Neural crest cell (in vitro differentiated cells): ENCODE measurements around the gene IRGC. TPM values are rescaled to one million over a fixed set of nuclear protein-coding genes. Genes with fewer than 3 reads are reported as not detected.

Source experiments
- DNase-seq: peaks from one replicate; pipeline ENCODE4 v3.0.0; 2021; ENCODE audit warnings: low read depth, mixed read lengths, low spot score
- H3K27ac Mint-ChIP-seq: one replicate; pipeline ENCODE4 v1.8.0; 2021; ENCODE audit warnings: mild to moderate bottlenecking, mixed read lengths; ENCODE audit not compliant: unreplicated experiment
- H3K27me3 Mint-ChIP-seq: 2 replicates; pipeline ENCODE4 v1.8.0; 2021; ENCODE audit warnings: low read depth, mild to moderate bottlenecking, mixed read lengths
- H3K36me3 Mint-ChIP-seq: 2 replicates; pipeline ENCODE4 v1.8.0; 2021; ENCODE audit warnings: low read depth, mild to moderate bottlenecking, mixed read lengths
- H3K4me1 Mint-ChIP-seq: 2 replicates; pipeline ENCODE4 v1.8.0; 2021; ENCODE audit warnings: mixed read lengths
- H3K4me3 Mint-ChIP-seq: one replicate; pipeline ENCODE4 v1.8.0; 2021; ENCODE audit warnings: mild to moderate bottlenecking, mixed read lengths
- H3K9me3 Mint-ChIP-seq: 2 replicates; pipeline ENCODE4 v1.8.0; 2021; ENCODE audit warnings: mixed read lengths
- total RNA-seq: library from RNA; stranded (reverse); gene quantifications from 2 replicates; pipeline ENCODE4 v1.2.1, GENCODE V29; 2021
- TF ChIP-seq, protein P1 (sequence below): fragments of 200-600 bp; sonication (generic); conservative IDR thresholded peaks from 2 replicates; pipeline ENCODE4 v1.5.0; 2021; ENCODE audit warnings: antibody characterized with exemption, mild to moderate bottlenecking

Gene IRGC
- total RNA-seq, 1 donor from 2014 or later: not detected

DNA sequence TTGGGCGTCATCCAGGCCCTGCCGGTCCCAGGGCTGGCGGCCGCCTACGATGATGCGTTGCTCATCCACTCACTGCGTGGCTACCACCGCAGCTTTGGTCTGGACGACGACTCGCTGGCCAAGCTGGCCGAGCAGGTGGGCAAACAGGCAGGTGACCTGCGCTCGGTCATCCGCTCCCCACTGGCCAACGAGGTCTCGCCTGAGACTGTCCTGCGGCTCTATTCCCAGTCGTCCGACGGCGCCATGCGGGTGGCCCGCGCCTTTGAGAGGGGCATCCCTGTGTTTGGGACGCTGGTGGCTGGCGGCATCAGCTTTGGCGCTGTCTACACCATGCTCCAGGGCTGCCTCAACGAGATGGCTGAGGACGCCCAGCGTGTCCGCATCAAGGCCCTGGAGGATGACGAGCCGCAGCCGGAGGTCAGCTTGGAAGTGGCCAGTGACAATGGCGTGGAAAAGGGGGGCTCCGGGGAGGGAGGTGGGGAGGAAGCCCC, 3.5 kb downstream of the IRGC start:
- no peaks in the 10 kb centered on the region for H3K27me3 Mint-ChIP-seq
- no peaks in the 10 kb centered on the region for H3K9me3 Mint-ChIP-seq
- no peak overlapping the region for H3K4me3 Mint-ChIP-seq
- no peaks in the 10 kb centered on the region for H3K4me1 Mint-ChIP-seq
- TF ChIP-seq, protein P1, sequence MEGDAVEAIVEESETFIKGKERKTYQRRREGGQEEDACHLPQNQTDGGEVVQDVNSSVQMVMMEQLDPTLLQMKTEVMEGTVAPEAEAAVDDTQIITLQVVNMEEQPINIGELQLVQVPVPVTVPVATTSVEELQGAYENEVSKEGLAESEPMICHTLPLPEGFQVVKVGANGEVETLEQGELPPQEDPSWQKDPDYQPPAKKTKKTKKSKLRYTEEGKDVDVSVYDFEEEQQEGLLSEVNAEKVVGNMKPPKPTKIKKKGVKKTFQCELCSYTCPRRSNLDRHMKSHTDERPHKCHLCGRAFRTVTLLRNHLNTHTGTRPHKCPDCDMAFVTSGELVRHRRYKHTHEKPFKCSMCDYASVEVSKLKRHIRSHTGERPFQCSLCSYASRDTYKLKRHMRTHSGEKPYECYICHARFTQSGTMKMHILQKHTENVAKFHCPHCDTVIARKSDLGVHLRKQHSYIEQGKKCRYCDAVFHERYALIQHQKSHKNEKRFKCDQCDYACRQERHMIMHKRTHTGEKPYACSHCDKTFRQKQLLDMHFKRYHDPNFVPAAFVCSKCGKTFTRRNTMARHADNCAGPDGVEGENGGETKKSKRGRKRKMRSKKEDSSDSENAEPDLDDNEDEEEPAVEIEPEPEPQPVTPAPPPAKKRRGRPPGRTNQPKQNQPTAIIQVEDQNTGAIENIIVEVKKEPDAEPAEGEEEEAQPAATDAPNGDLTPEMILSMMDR: no peak
- no peaks in the 10 kb centered on the region for H3K36me3 Mint-ChIP-seq
- no peak overlapping the region for H3K27ac Mint-ChIP-seq
- no peak for DNase-seq

DNA sequence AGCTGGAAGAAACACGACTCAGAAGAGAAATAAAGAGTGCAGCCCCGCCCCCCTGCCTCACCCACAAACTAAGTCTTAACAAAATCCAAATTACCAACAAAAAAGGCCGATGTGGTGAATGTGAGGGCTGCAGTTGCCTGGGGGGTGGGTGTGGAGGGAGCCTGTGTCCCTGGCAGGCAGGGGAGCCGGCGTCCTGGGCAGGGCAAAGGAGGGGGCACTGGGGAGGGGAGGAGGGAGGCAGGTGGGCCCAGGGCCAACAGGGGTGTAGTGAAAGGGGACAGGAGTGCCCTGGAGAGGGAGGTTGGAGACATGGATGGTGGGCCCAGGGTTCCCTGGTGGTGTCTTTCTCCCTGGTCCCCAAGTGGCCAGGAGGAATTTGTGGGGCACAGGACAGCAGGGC, 4.0 kb downstream of the IRGC start:
- Mint-ChIP-seq H3K36me3 (no peaks in the 10 kb centered on the region), H3K9me3 (no peaks in the 10 kb centered on the region), H3K27ac (no peak overlapping the region), H3K27me3 (no peaks in the 10 kb centered on the region), H3K4me1 (no peaks in the 10 kb centered on the region), H3K4me3 (no peak overlapping the region)
- TF ChIP-seq, protein P1: no peak
- DNase-seq: no peak

DNA sequence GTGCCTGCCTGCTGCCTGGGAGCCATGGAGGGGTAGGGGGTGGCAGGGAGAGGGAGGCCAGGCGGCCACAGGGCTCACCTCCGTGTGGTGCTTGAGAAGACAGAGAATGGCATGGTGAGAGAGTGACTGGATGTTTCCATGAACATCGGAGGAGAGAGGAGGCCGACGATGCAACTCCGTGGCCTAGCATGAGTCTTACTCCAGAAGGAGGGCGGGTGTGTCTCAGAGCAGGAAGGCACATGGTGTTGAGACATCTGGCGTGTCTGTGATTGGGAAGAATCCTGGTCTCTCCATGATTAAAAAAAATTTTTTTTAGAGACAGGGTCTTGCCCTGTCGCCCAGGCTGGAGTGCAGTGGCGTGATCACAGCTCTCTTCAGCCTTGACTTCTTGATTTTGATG, 5.1 kb downstream of the IRGC start:
- no peak for DNase-seq
- H3K36me3 Mint-ChIP-seq: no peaks in the 10 kb centered on the region
- no peaks in the 10 kb centered on the region for H3K4me1 Mint-ChIP-seq
- H3K27ac Mint-ChIP-seq: no peak overlapping the region
- H3K4me3 Mint-ChIP-seq: no peak overlapping the region
- no peaks in the 10 kb centered on the region for H3K27me3 Mint-ChIP-seq
- TF ChIP-seq, protein P1: no peak
- no peaks in the 10 kb centered on the region for H3K9me3 Mint-ChIP-seq

DNA sequence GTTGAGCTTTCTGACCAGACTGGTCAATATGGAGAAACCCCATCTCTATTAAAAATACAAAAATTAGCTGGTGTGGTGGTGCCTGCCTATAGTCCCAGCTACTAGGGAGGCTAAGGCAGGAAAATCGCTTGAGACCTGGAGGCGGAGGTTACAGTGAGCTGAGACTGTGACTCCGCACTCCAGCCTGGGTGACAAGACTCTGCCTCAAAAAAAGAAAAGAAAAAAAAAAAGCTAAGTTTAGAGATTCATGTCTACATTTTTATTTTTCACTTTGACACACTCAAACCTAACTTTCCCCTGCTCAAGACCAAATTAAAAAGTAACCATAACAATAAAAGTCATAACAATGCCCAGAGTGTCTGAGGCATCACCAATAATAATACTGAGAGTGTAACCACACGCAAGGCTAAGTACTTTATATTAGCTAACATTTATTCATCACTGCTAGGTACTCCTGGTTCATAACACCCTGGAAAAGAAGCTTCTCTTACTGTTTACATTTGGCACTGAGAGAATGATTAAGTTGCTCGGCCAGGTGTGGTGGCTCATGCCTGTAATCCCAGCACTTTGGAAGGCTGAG, 5.7 kb downstream of the IRGC start:
- H3K4me3 Mint-ChIP-seq: no peak overlapping the region
- TF ChIP-seq, protein P1: no peak
- H3K27me3 Mint-ChIP-seq: no peaks in the 10 kb centered on the region
- no peaks in the 10 kb centered on the region for H3K36me3 Mint-ChIP-seq
- no peak for DNase-seq
- H3K9me3 Mint-ChIP-seq: no peaks in the 10 kb centered on the region
- no peaks in the 10 kb centered on the region for H3K4me1 Mint-ChIP-seq
- H3K27ac Mint-ChIP-seq: no peak overlapping the region

DNA sequence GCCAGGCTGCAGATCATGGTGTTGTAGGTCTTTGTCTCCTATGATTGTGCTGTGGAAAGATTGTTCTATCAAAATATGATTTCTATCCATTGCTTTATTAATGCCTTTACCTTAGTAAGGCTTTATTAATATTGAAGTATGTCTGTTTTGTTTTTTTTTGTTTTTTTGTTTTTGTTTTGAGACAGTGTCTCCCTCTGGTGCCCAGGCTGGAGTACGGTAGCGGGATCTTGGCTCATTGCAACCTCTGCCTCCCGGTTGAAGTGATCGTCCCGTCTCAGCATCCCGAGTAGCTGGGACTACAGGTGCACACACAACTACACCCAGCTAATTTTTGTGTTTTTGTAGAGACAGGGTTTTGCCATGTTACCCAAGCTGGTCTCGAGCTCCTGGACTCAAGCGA, 7.7 kb downstream of the IRGC start:
- H3K36me3 Mint-ChIP-seq: peaks cover 4% of the 10 kb centered on the region
- H3K4me1 Mint-ChIP-seq: no peaks in the 10 kb centered on the region
- no peaks in the 10 kb centered on the region for H3K9me3 Mint-ChIP-seq
- TF ChIP-seq, protein P1: peak; percentile 39
- no peaks in the 10 kb centered on the region for H3K27me3 Mint-ChIP-seq
- DNase-seq: no peak
- H3K4me3 Mint-ChIP-seq: no peak overlapping the region
- H3K27ac Mint-ChIP-seq: no peak overlapping the region
